K562 treated with DMSO at 1 percent for 12 hours (cell line): ENCODE results near the gene SPANXC. TPM values are rescaled to one million over a fixed set of nuclear protein-coding genes. Genes with fewer than 3 reads are reported as not detected.

ENCODE experiments used
- total RNA-seq: library from RNA; unstranded; fragments of 300-600 nt; gene quantifications from 2 replicates; pipeline ENCODE4 v1.2.3, GENCODE V29; 2022; ENCODE audit not compliant: insufficient read depth

Gene SPANXC
- total RNA-seq: not detected in 2 replicates

GRCh38 chrX:141242417-141242816 is at the start of gene SPANXC:
Gene SPANXC, minus strand, starts transcription at chrX:141242517. Its CDS starts 60 bp downstream, at chrX:141242457.

Other genes starting within 250 kb of the SPANXC start
- gene SPANXB1, start 239.9 kb downstream of the SPANXC start, total RNA-seq: not detected in 2 replicates
- 8.1 and 16.4 TPM in 2 replicates for gene LDOC1, start 65.4 kb downstream of the SPANXC start, total RNA-seq